PC-3 (cell line): ENCODE measurements around the gene PFN2. TPM values are rescaled to one million over a fixed set of nuclear protein-coding genes. Genes with fewer than 3 reads are reported as not detected.

ENCODE experiments used
- ATAC-seq: fragments of 200-7000 bp; cut with Tn5 transposase; 2 replicates; pipeline ENCODE4 v1.9.1; 2020; ENCODE audit warnings: mild to moderate bottlenecking, moderate library complexity
- BruUV-seq: library from RNA; stranded (reverse); fragments of 400-500 nt; replicated peaks from 2 replicates; lab custom pipeline; 2021; lab: Mats Ljungman, UMichigan
- CTCF ChIA-PET: fragments of 300-600 bp; sonication (Branson Sonifier 250); formaldehyde crosslinking; loops from one replicate; lab custom pipeline; 2022; ENCODE audit warnings: antibody characterized with exemption; lab: Charles Lee
- POLR2A ChIA-PET: fragments of 300-600 bp; sonication (Branson Sonifier 250); formaldehyde crosslinking; loops from one replicate; lab custom pipeline; 2022; ENCODE audit warnings: antibody characterized with exemption; ENCODE audit not compliant: unreplicated experiment; lab: Charles Lee
- DNase-seq: peaks from one replicate; pipeline ENCODE4 v3.0.0-alpha.2; 2015
- H2AFZ ChIP-seq: fragments of 300-600 bp; sonication (generic); 2 replicates; pipeline ENCODE4 v1.6.0; 2016; ENCODE audit warnings: antibody characterized with exemption, low read length
- H3F3A ChIP-seq: fragments of 300-600 bp; sonication (generic); one replicate; pipeline ENCODE4 v1.6.0; 2017; ENCODE audit warnings: antibody characterized with exemption, low read length, control low read depth, mild to moderate bottlenecking; ENCODE audit not compliant: unreplicated experiment
- H3K27ac ChIP-seq: fragments of 300-600 bp; sonication (generic); 2 replicates; pipeline ENCODE4 v1.5.1; 2016; ENCODE audit warnings: mild to moderate bottlenecking, low read length
- H3K27me3 ChIP-seq: fragments of 300-600 bp; sonication (generic); 2 replicates; pipeline ENCODE4 v1.6.1; 2016; ENCODE audit warnings: low read length, mixed read lengths
- H3K36me3 ChIP-seq: fragments of 300-600 bp; sonication (generic); 2 replicates; pipeline ENCODE4 v1.6.1; 2016; ENCODE audit warnings: low read depth, mixed run types, low read length, mixed read lengths
- H3K4me1 ChIP-seq: fragments of 300-600 bp; sonication (generic); 2 replicates; pipeline ENCODE4 v1.5.1; 2016; ENCODE audit warnings: low read length; ENCODE audit not compliant: insufficient read depth
- H3K4me2 ChIP-seq: fragments of 300-600 bp; sonication (generic); 2 replicates; pipeline ENCODE4 v1.6.0; 2016; ENCODE audit warnings: low read length
- H3K4me3 ChIP-seq: fragments of 300-600 bp; sonication (generic); 2 replicates; pipeline ENCODE4 v1.5.1; 2016; ENCODE audit warnings: mild to moderate bottlenecking, low read length, mixed read lengths
- H3K79me2 ChIP-seq: fragments of 300-600 bp; sonication (generic); 2 replicates; pipeline ENCODE4 v1.6.1; 2017; ENCODE audit warnings: low read length, mixed read lengths
- H3K9ac ChIP-seq: fragments of 300-600 bp; sonication (generic); 2 replicates; pipeline ENCODE4 v1.6.0; 2016; ENCODE audit warnings: mild to moderate bottlenecking, low read length
- H3K9me2 ChIP-seq: fragments of 300-600 bp; sonication (generic); replicated peaks from 2 replicates; pipeline ENCODE4 v1.6.1; 2016; ENCODE audit warnings: mixed run types, low read length, mixed read lengths
- H3K9me3 ChIP-seq: fragments of 300-600 bp; sonication (generic); 2 replicates; pipeline ENCODE4 v1.6.1; 2016; ENCODE audit warnings: low read length, mixed read lengths
- H4K20me1 ChIP-seq: fragments of 300-600 bp; sonication (generic); 2 replicates; pipeline ENCODE4 v1.6.1; 2016; ENCODE audit warnings: low read length, mixed read lengths
- EZH2 ChIP-seq: fragments of 300-600 bp; sonication (generic); IDR thresholded peaks from one replicate; pipeline ENCODE4 v1.6.1; 2017; ENCODE audit warnings: antibody characterized with exemption, mild to moderate bottlenecking, low read length; ENCODE audit not compliant: unreplicated experiment
- EZH2phosphoT487 ChIP-seq: fragments of 300-600 bp; sonication (generic); IDR thresholded peaks from 2 replicates; pipeline ENCODE4 v1.6.1; 2018; ENCODE audit warnings: mild to moderate bottlenecking, antibody characterized with exemption, low read length, borderline replicate concordance
- intact Hi-C: fragments of 100-400 bp; cut with micrococcal nuclease; formaldehyde crosslinking; loops from 2 replicates; pipeline ENCODE4 v1.9.0; 2023
- total RNA-seq: library from RNA; depleted of rRNA; stranded (reverse); fragments of >200 nt; gene quantifications from 2 replicates; pipeline ENCODE4 v1.2.3, GENCODE V29; 2014
- TF ChIP-seq, protein P1 (sequence below): fragments of 300-600 bp; sonication (generic); conservative IDR thresholded peaks from 2 replicates; pipeline ENCODE4 v1.5.1; 2017; ENCODE audit warnings: antibody characterized with exemption, low read depth, mild to moderate bottlenecking, low read length

PFN2 gene
- total RNA-seq, 1 experiment from 2014 or later: 213 TPM

GRCh38 chr3:149967086-149967685, 3.5 kb downstream of the PFN2 start:
- H3K4me3 ChIP-seq: peak overlapping the region; percentile 79
- intact Hi-C loops: loop anchor here (1.0 to 10.0 kb wide), 6 partner anchors 30 to 528 kb away; partner anchors contain the start of gene TSC22D2
- H3K36me3 ChIP-seq: peaks cover 52% of the 10 kb centered on the region
- H3K27ac ChIP-seq: no peak overlapping the region
- no peaks in the 10 kb centered on the region for H3F3A ChIP-seq
- H3K79me2 ChIP-seq: peaks cover 97% of the 10 kb centered on the region
- H3K4me2 ChIP-seq: peak overlapping the region; percentile 91
- no peaks in the 10 kb centered on the region for H3K27me3 ChIP-seq
- no peaks in the 10 kb centered on the region for H3K9me3 ChIP-seq
- no peaks in the 10 kb centered on the region for H3K9me2 ChIP-seq
- CTCF ChIA-PET: interaction anchor here (0.6 to 3.2 kb wide), 5 partner anchors 102 to 217 kb away, joined by 3 to 57 read pairs (median 4); no protein-coding TSS in a partner anchor
- H3K4me1 ChIP-seq: peaks cover 34% of the 10 kb centered on the region
- no peak for TF ChIP-seq EZH2phosphoT487
- TF ChIP-seq, protein P1, sequence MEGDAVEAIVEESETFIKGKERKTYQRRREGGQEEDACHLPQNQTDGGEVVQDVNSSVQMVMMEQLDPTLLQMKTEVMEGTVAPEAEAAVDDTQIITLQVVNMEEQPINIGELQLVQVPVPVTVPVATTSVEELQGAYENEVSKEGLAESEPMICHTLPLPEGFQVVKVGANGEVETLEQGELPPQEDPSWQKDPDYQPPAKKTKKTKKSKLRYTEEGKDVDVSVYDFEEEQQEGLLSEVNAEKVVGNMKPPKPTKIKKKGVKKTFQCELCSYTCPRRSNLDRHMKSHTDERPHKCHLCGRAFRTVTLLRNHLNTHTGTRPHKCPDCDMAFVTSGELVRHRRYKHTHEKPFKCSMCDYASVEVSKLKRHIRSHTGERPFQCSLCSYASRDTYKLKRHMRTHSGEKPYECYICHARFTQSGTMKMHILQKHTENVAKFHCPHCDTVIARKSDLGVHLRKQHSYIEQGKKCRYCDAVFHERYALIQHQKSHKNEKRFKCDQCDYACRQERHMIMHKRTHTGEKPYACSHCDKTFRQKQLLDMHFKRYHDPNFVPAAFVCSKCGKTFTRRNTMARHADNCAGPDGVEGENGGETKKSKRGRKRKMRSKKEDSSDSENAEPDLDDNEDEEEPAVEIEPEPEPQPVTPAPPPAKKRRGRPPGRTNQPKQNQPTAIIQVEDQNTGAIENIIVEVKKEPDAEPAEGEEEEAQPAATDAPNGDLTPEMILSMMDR: peak; percentile 78
- ATAC-seq (no peak), DNase-seq (peak; percentile 84)
- no TSS peak for BruUV-seq
- POLR2A ChIA-PET: interaction anchor here (0.5 to 0.7 kb wide), 4 partner anchors 14 to 259 kb away, joined by 3 to 6 read pairs (median 4); no protein-coding TSS in a partner anchor
- peaks cover 47% of the 10 kb centered on the region for H4K20me1 ChIP-seq
- H2AFZ ChIP-seq: no peak overlapping the region
- peak overlapping the region; percentile 94; the same call in 1 of the 2 replicates for H3K9ac ChIP-seq

DNA sequence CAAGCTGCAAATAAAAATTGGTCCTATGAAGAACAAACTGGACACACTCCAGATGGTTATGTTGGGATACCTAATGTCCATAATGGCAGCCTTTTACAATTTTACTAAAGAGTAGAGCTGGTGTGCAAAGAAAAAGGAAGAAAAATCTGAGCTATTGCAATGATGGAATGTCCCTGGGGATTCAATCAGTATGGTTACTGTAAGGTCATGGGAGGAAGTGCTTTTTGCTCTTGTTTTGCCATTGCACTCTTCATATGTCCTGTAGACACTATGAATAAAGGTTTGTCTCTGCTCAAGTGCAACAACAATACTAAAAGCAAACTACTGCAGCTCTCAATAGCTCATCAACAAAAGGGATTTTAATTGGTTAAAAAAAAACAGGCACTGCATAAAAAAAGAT, 5.4 kb downstream of the PFN2 start:
- no peak for ATAC-seq
- H3K9ac ChIP-seq: no peak overlapping the region
- no peaks in the 10 kb centered on the region for H3K9me2 ChIP-seq
- peaks cover 96% of the 10 kb centered on the region for H3K79me2 ChIP-seq
- no peaks in the 10 kb centered on the region for H3K27me3 ChIP-seq
- CTCF ChIA-PET: interaction anchor here (0.6 kb wide), 1 partner anchor 219 kb away, joined by 7 read pairs; no protein-coding TSS in a partner anchor
- POLR2A ChIA-PET: interaction anchor here (0.5 kb wide), 1 partner anchor 248 kb away, joined by 3 read pairs; no protein-coding TSS in a partner anchor
- peaks cover 48% of the 10 kb centered on the region for H4K20me1 ChIP-seq
- H3K4me2 ChIP-seq: no peak overlapping the region
- BruUV-seq: no TSS peak
- peaks cover 4% of the 10 kb centered on the region for H3F3A ChIP-seq
- no peak overlapping the region for H2AFZ ChIP-seq
- intact Hi-C loops: loop anchor here (5.0 to 10.0 kb wide), 2 partner anchors 442 to 530 kb away; partner anchors contain the start of gene TSC22D2
- H3K9me3 ChIP-seq: no peaks in the 10 kb centered on the region
- H3K4me3 ChIP-seq: no peak overlapping the region
- H3K27ac ChIP-seq: no peak overlapping the region
- TF ChIP-seq EZH2 (no peak), EZH2phosphoT487 (no peak)
- TF ChIP-seq, protein P1: no peak
- H3K4me1 ChIP-seq: peaks cover 36% of the 10 kb centered on the region
- no peak for DNase-seq
- H3K36me3 ChIP-seq: peaks cover 58% of the 10 kb centered on the region

DNA sequence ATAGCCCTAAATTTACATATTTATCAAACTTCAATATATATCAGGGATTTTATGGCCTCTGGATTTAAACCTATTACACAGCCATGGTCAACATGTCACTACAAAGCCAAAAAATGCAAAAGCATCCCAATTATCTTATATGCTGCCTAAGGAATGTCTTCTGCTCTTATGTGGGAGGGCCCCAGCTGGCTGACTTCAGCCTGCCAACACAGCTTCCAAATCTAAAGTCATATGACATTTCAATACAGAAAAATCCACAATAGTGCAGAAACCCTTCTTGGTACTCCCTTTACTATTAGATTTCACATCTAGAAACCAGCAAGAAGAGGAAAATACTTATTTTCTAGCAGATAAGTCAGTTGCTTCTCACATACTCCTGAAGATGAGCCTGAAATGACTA, 6.4 kb downstream of the PFN2 start:
- Histone ChIP-seq H4K20me1 (peaks cover 54% of the 10 kb centered on the region), H3K4me1 (peaks cover 45% of the 10 kb centered on the region), H3K9me2 (no peaks in the 10 kb centered on the region), H3K36me3 (peaks cover 58% of the 10 kb centered on the region), H3K9ac (no peak overlapping the region), H3K79me2 (peaks cover 87% of the 10 kb centered on the region), H3K27ac (no peak overlapping the region), H3K9me3 (no peaks in the 10 kb centered on the region), H3K27me3 (no peaks in the 10 kb centered on the region), H3F3A (peaks cover 4% of the 10 kb centered on the region), H3K4me2 (no peak overlapping the region), H2AFZ (no peak overlapping the region), H3K4me3 (no peak overlapping the region)
- BruUV-seq: no TSS peak
- POLR2A ChIA-PET: no interaction called here
- ATAC-seq (no peak), DNase-seq (no peak)
- TF ChIP-seq, protein P1: no peak
- TF ChIP-seq EZH2phosphoT487: no peak
- no peak for TF ChIP-seq EZH2
- CTCF ChIA-PET: interaction anchor here (0.7 kb wide), 1 partner anchor 8 kb away, joined by 3 read pairs; no protein-coding TSS in a partner anchor
- intact Hi-C loops: loop anchor here (10.0 kb wide), 1 partner anchor 531 kb away; no protein-coding TSS in a partner anchor
